Activated CD4-positive, alpha-beta T cell treated with anti-CD3 and anti-CD28 coated beads for 36 hours (primary cell): ENCODE measurements around the gene SAMSN1. TPM values are rescaled to one million over a fixed set of nuclear protein-coding genes. Genes with fewer than 3 reads are reported as not detected.

Experiments used
- ATAC-seq: fragments of 200-7000 bp; cut with Tn5 transposase; one replicate; pipeline ENCODE4 v1.10.0; 2021; ENCODE audit warnings: mild to moderate bottlenecking, moderate library complexity
- CTCF ChIA-PET: fragments of 350-600 bp; sonication (Branson Sonifier 250); formaldehyde crosslinking; loops from one replicate; lab custom pipeline; 2021; ENCODE audit warnings: antibody characterized with exemption; lab: Charles Lee
- POLR2A ChIA-PET: fragments of 350-600 bp; sonication (Branson Sonifier 250); formaldehyde crosslinking; loops from one replicate; lab custom pipeline; 2021; ENCODE audit warnings: antibody characterized with exemption, inconsistent platforms; lab: Charles Lee
- DNase-seq: peaks from one replicate; pipeline ENCODE4 v3.0.0-alpha.2; 2020
- H3K27ac Mint-ChIP-seq: one replicate; pipeline ENCODE4 v1.8.0; 2021; ENCODE audit warnings: mixed read lengths
- H3K27me3 Mint-ChIP-seq: one replicate; pipeline ENCODE4 v1.8.0; 2021; ENCODE audit warnings: mixed read lengths
- H3K36me3 Mint-ChIP-seq: one replicate; pipeline ENCODE4 v1.8.0; 2021; ENCODE audit warnings: low read depth, mixed read lengths
- H3K4me1 Mint-ChIP-seq: one replicate; pipeline ENCODE4 v1.8.0; 2021; ENCODE audit warnings: mixed read lengths
- H3K4me3 Mint-ChIP-seq: one replicate; pipeline ENCODE4 v1.8.0; 2021; ENCODE audit warnings: mild to moderate bottlenecking, moderate library complexity, mixed read lengths
- H3K9me3 Mint-ChIP-seq: one replicate; pipeline ENCODE4 v1.8.0; 2021; ENCODE audit warnings: low read depth, mixed read lengths
- intact Hi-C, 2 experiments: fragments of 100-400 bp; cut with DNase I in 1 of 2; cut with micrococcal nuclease in 1 of 2; formaldehyde crosslinking; loops; one replicate each; pipeline versions ENCODE4 v1.14.2 to v1.15.1; 2022 to 2024; cut with DNase I, micrococcal nuclease
- total RNA-seq, 2 experiments: library from RNA; stranded (reverse); gene quantifications; one replicate each; pipeline ENCODE4 v1.2.3, GENCODE V29; 2021

The SAMSN1 gene
- total RNA-seq, 2 experiments from 2014 or later: 39.8 to 43.5 TPM

DNA sequence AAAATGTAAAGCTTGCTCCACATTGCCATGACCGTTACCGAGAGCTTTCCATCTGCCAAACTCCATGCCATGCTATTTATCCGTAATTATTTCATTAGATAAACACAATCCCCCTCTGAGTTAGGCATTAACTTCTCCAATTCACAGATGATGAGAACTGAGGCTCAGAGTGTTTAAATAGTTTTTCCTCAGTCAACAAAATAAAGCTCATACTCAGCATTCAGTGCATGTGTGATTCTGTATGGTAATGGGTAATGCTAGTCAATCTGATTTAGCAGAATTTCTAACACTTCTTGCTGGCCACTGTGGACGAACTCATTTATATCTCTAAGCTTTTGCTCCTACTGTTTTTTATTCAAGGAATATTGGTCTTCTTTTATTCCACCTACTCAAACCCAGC, 17.3 kb downstream of the SAMSN1 start:
- Mint-ChIP-seq H3K27ac (peak overlapping the region; percentile 89), H3K36me3 (peaks cover 21% of the 10 kb centered on the region), H3K27me3 (no peaks in the 10 kb centered on the region), H3K4me1 (peaks cover 71% of the 10 kb centered on the region), H3K4me3 (peak overlapping the region; percentile 20), H3K9me3 (no peaks in the 10 kb centered on the region)
- ATAC-seq (no peak), DNase-seq (no peak)
- ChIA-PET CTCF (interaction anchor here (0.7 to 2.1 kb wide), 3 partner anchors 19 to 208 kb away, joined by 4 to 11 read pairs (median 5); no protein-coding TSS in a partner anchor), POLR2A (interaction anchor here (0.7 kb wide), 1 partner anchor 52 kb away, joined by 3 read pairs; no protein-coding TSS in a partner anchor)
- intact Hi-C loops: loop anchor here in 1 of 2 experiments (5.0 kb wide), 2 partner anchors 208 to 1203 kb away; no protein-coding TSS in a partner anchor

DNA sequence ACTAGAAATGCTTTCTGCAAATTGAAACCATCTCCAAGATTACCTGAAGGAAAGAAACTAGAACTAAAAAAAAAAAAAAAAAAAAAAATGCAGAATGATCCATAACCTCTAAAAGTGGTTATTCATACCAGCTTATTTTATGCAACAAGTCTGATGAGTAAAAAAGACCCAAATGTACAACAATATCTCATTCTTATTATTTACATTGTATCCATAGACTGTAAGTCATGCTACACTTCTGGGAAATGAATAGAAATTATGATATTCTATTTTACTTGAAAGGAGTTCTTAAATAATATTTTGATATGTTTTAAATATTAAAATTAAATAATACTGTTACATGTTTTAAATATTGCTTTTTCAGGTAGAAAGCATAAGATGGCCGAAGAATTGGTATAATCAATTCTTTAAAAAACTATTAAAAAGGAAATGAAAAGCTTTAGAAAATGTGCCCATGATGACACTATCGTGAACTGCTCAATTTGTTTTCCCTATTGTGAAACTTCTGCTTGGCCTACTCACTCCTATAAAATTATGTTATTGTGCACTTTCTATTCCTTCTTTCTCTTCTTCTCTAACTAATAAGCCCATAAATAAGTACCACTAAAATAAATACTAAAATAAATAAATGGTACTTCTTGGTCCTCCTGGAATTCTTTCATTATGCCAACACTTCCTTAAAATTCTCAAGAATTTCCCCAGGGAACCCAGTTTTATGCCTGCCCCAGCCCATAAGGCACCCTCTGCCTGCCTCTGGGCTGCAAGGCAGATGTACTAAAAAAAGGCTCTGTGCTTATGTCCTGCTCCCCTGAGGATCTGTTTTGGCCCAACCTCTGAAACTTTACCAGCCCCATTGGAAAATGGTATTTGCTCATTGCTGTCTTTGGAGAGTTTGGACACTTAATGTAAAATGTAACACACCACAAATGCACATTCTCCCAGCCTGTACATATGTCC, 18.1 kb downstream of the SAMSN1 start:
- ATAC-seq: peak; percentile 48
- DNase-seq: no peak
- peaks cover 21% of the 10 kb centered on the region for H3K36me3 Mint-ChIP-seq
- H3K27ac Mint-ChIP-seq: peak overlapping the region; percentile 95
- H3K4me1 Mint-ChIP-seq: peaks cover 73% of the 10 kb centered on the region
- no peaks in the 10 kb centered on the region for H3K9me3 Mint-ChIP-seq
- ChIA-PET POLR2A (interaction anchor here (0.6 to 0.7 kb wide), 2 partner anchors 14 to 15 kb away, joined by 4 read pairs; no protein-coding TSS in a partner anchor), CTCF (interaction anchor here (0.7 to 2.6 kb wide), 8 partner anchors 8 to 982 kb away, joined by 3 to 11 read pairs (median 3); no protein-coding TSS in a partner anchor)
- H3K4me3 Mint-ChIP-seq: peak overlapping the region; percentile 68
- intact Hi-C loops: loop anchor here (1.0 to 5.0 kb wide), 4 partner anchors 18 to 1204 kb away; partner anchors contain the start of gene SAMSN1 (in 1 of the 2)
- no peaks in the 10 kb centered on the region for H3K27me3 Mint-ChIP-seq

GRCh38 chr21:14526836-14527695, 19.0 kb downstream of the SAMSN1 start:
- Mint-ChIP-seq H3K27me3 (no peaks in the 10 kb centered on the region), H3K4me1 (peaks cover 74% of the 10 kb centered on the region), H3K27ac (peak overlapping the region; percentile 95), H3K36me3 (peaks cover 21% of the 10 kb centered on the region), H3K4me3 (peak overlapping the region; percentile 68), H3K9me3 (no peaks in the 10 kb centered on the region)
- CTCF ChIA-PET: interaction anchor here (0.7 to 2.6 kb wide), 8 partner anchors 9 to 983 kb away, joined by 3 to 11 read pairs (median 3); no protein-coding TSS in a partner anchor
- ATAC-seq (peak; percentile 9), DNase-seq (no peak)
- intact Hi-C loops: loop anchor here (1.0 to 5.0 kb wide), 4 partner anchors 19 to 1205 kb away; partner anchors contain the start of gene SAMSN1 (in 1 of the 2)
- POLR2A ChIA-PET: interaction anchor here (0.6 to 0.7 kb wide), 2 partner anchors 15 to 16 kb away, joined by 4 read pairs; no protein-coding TSS in a partner anchor

DNA sequence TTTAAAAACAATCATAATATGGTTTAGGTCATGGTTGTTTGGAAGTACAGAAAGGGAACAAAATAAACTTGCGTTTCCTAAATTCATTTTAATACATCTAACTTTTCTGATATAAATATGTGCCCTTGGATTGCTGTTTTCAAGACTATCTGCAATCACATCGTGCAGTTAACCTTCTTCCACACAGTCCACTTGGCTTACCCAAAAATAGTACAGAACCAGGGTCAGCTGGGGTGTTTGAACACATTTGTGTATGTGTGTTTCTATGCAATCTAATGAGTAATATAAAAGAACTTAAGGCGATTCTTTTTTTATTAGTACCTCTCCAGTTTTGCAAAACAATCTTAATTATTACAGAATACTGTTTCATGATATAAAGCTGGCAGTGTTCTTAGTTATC, 19.9 kb downstream of the SAMSN1 start:
- Mint-ChIP-seq H3K27me3 (no peaks in the 10 kb centered on the region), H3K4me1 (peaks cover 73% of the 10 kb centered on the region), H3K4me3 (peak overlapping the region; percentile 68), H3K9me3 (no peaks in the 10 kb centered on the region), H3K36me3 (peaks cover 19% of the 10 kb centered on the region), H3K27ac (peak overlapping the region; percentile 95)
- no peak for DNase-seq
- ChIA-PET CTCF (interaction anchor here (0.6 to 2.6 kb wide), 5 partner anchors 9 to 44 kb away, joined by 3 to 10 read pairs (median 5); no protein-coding TSS in a partner anchor), POLR2A (no interaction called here)
- ATAC-seq: no peak
- intact Hi-C loops: loop anchor here in 1 of 2 experiments (5.0 kb wide), 2 partner anchors 211 to 1206 kb away; no protein-coding TSS in a partner anchor

GRCh38 chr21:14523234-14523633, 22.9 kb downstream of the SAMSN1 start:
- Mint-ChIP-seq H3K4me1 (peaks cover 62% of the 10 kb centered on the region), H3K36me3 (peaks cover 19% of the 10 kb centered on the region), H3K27me3 (no peaks in the 10 kb centered on the region), H3K9me3 (no peaks in the 10 kb centered on the region), H3K27ac (peak overlapping the region; percentile 91), H3K4me3 (peak overlapping the region; percentile 59)
- DNase-seq (peak; percentile 64), ATAC-seq (peak; percentile 79)
- intact Hi-C loops: loop anchor here (1.0 to 5.0 kb wide), 7 partner anchors 11 to 539 kb away; partner anchors contain the start of genes NRIP1 (in 1 of the 2) and SAMSN1 (in 1 of the 2)
- ChIA-PET POLR2A (interaction anchor here (0.7 to 1.1 kb wide), 2 partner anchors 9 to 70 kb away, joined by 3 to 5 read pairs; no protein-coding TSS in a partner anchor), CTCF (interaction anchor here (0.5 to 1.7 kb wide), 4 partner anchors 12 to 475 kb away, joined by 3 to 4 read pairs (median 3); no protein-coding TSS in a partner anchor)

DNA sequence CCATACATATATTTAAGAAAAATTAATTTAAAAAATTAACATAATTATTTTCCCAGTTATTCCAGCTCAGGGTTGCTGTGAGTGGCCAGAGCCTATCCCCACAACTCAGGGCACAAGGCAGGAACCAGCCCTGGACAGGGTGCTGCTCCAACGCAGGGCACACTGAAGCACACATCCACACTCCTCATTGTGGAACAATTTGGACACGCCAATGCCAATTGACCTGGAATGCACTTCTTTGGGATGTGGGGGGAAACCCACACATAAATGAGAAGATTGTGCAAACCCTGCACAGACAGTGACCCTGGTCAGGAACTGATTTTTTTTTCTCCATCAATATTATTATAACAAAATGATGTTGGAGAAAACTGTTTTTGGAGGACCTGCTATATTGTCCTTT, 23.4 kb downstream of the SAMSN1 start:
- CTCF ChIA-PET: interaction anchor here (0.7 to 1.7 kb wide), 3 partner anchors 16 to 475 kb away, joined by 3 to 4 read pairs (median 3); no protein-coding TSS in a partner anchor
- peaks cover 64% of the 10 kb centered on the region for H3K4me1 Mint-ChIP-seq
- H3K9me3 Mint-ChIP-seq: no peaks in the 10 kb centered on the region
- no peak overlapping the region for H3K4me3 Mint-ChIP-seq
- H3K36me3 Mint-ChIP-seq: peaks cover 24% of the 10 kb centered on the region
- no peak overlapping the region for H3K27ac Mint-ChIP-seq
- intact Hi-C loops: loop anchor here (1.0 to 5.0 kb wide), 7 partner anchors 12 to 540 kb away; partner anchors contain the start of genes NRIP1 (in 1 of the 2) and SAMSN1 (in 1 of the 2)
- no peaks in the 10 kb centered on the region for H3K27me3 Mint-ChIP-seq
- DNase-seq: no peak
- POLR2A ChIA-PET: interaction anchor here (0.7 kb wide), 1 partner anchor 69 kb away, joined by 5 read pairs; no protein-coding TSS in a partner anchor
- ATAC-seq: no peak

DNA sequence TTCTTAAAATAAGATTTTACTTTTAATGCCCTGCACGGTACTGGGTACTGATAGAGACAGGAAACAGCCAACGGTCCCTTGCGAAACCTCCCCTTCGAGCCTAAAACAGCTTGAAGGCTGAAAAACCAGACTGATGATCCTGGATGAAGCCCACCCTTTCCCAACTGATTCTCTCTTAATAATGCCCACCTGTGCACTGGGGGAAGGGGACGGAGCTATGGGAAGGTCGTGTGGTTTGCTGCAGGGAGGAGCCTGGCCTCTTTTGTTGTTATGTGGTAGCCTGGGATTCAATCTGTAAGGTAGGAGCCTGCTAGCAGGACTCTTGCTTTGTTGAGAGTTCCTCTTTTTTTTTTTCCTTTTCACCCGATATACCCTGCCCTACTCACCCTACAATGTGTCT, 25.6 kb downstream of the SAMSN1 start:
- no peaks in the 10 kb centered on the region for H3K27me3 Mint-ChIP-seq
- H3K36me3 Mint-ChIP-seq: peaks cover 41% of the 10 kb centered on the region
- DNase-seq: no peak
- H3K9me3 Mint-ChIP-seq: peaks cover 2% of the 10 kb centered on the region
- ATAC-seq: no peak
- H3K4me1 Mint-ChIP-seq: peaks cover 50% of the 10 kb centered on the region
- ChIA-PET POLR2A (no interaction called here), CTCF (no interaction called here)
- H3K4me3 Mint-ChIP-seq: peak overlapping the region; percentile 36
- H3K27ac Mint-ChIP-seq: peak overlapping the region; percentile 23
- intact Hi-C loops: loop anchor here in 1 of 2 experiments (5.0 kb wide), 2 partner anchors 33 to 542 kb away; partner anchors contain the start of gene NRIP1

DNA sequence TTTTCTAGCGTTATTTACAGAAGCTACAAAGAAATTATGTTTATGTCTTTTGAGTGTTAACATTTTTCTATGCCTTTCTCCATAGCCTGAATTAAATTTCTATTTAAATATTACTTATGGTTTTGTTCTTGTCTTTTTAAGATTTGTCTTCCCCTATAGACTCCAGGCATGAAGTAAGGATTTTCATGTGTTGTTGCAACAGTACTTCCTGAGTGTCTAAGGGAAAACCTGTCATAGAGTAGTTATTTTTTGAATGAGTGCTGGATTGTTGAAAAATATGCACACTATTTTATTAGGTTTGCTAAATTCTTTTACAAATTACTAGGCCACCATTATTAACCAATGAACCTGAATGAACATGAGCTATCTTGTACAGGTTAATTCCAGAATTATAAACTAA, 27.1 kb downstream of the SAMSN1 start:
- H3K27me3 Mint-ChIP-seq: no peaks in the 10 kb centered on the region
- ATAC-seq (no peak), DNase-seq (no peak)
- intact Hi-C loops: no loop called here
- ChIA-PET CTCF (no interaction called here), POLR2A (no interaction called here)
- H3K9me3 Mint-ChIP-seq: peaks cover 2% of the 10 kb centered on the region
- H3K27ac Mint-ChIP-seq: no peak overlapping the region
- peaks cover 52% of the 10 kb centered on the region for H3K36me3 Mint-ChIP-seq
- H3K4me3 Mint-ChIP-seq: no peak overlapping the region
- H3K4me1 Mint-ChIP-seq: peaks cover 42% of the 10 kb centered on the region

DNA sequence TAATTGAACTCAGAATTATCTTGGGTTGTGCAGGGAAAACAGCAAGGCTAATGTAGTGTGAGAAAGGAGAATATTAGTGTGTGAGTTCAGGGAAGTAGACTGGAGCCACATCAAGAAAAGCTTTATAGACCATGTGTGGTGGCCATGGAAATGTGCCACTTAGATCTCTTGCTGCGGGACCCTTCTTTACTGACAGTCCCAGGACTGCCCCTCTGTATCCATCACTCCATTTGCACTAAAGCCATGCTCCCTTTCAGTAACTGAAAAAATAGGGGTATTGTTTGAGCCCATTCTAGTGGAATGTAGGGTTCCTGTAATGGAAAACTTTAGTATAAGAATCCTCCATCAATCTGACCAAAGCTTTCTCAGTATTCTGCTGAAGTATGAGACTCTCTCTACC, 32.3 kb downstream of the SAMSN1 start:
- H3K4me1 Mint-ChIP-seq: peaks cover 20% of the 10 kb centered on the region
- H3K27me3 Mint-ChIP-seq: no peaks in the 10 kb centered on the region
- H3K9me3 Mint-ChIP-seq: peaks cover 4% of the 10 kb centered on the region
- DNase-seq (no peak), ATAC-seq (no peak)
- intact Hi-C loops: no loop called here
- no peak overlapping the region for H3K4me3 Mint-ChIP-seq
- POLR2A ChIA-PET: no interaction called here
- H3K36me3 Mint-ChIP-seq: peaks cover 77% of the 10 kb centered on the region
- CTCF ChIA-PET: interaction anchor here (1.0 kb wide), 1 partner anchor 128 kb away, joined by 4 read pairs; no protein-coding TSS in a partner anchor
- H3K27ac Mint-ChIP-seq: no peak overlapping the region
